Measurements from ENCODE around the gene LRRC72.

DNA sequence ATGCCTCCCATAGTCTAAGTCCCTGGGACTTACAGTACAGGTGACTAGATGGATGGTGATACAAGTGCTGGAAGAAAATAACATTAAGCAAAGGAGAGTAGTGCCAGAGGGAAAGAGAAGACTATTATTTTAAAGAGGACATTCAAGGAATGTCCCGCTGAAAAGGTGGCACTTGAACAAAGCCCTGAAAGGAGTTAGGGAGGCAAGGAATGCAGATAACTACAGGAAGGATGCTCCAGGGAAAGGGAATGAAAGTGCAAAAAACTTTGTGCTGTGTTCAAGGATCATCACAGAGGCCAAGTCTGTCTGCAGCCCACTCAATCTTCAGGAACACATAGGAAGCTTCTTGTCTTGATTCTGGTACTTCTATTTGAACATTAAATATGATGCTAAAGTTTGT lies 104.0 kb downstream of the LRRC72 start:
- no peak for TF ChIP-seq EZH2 (optimal IDR thresholded peaks at IDR 0.05; ENCODE audit: low read depth, low read length)
- no peak for TF ChIP-seq CTCF (IDR thresholded peaks at IDR 0.05; ENCODE audit: low read length)
- no peak for TF ChIP-seq EZH2phosphoT487 (IDR thresholded peaks at IDR 0.05; ENCODE audit: low read length)

Measured in MM.1S (cell line).